ENCODE data around the gene CACNA1D. TPM values are rescaled to one million over a fixed set of nuclear protein-coding genes. Genes with fewer than 3 reads are reported as not detected.

The CACNA1D gene
- total RNA-seq, 1 donor from 2014 or later = 1.1 TPM

GRCh38 chr3:53860196-53860595 is 365.8 kb downstream of the CACNA1D start:
- no peak for TF ChIP-seq CTCF (IDR thresholded peaks at IDR 0.05; ENCODE audit: borderline replicate concordance)
- no peak for DNase-seq
- peak overlapping the region; percentile 5 for H3K27ac ChIP-seq (replicated peaks)
- no peaks in the 10 kb centered on the region for H3K27me3 ChIP-seq (ENCODE audit: low read depth)
- no peak overlapping the region for H3K4me3 ChIP-seq
- intact Hi-C loops (cut with micrococcal nuclease) = no loop called here
- no peaks in the 10 kb centered on the region for H3K9me3 ChIP-seq (replicated peaks)
- peaks cover 42% of the 10 kb centered on the region for H3K36me3 ChIP-seq
- H3K4me1 ChIP-seq = peaks cover 10% of the 10 kb centered on the region

- intact Hi-C loops (cut with micrococcal nuclease) = no loop called here
Measured at GRCh38 chr3:53862241-53862640, 367.8 kb downstream of the CACNA1D start.

GRCh38 chr3:53863145-53863544 is 368.7 kb downstream of the CACNA1D start:
- Histone ChIP-seq H3K4me3 (no peak overlapping the region), H3K9me3 (replicated peaks) (no peaks in the 10 kb centered on the region), H3K27me3 (ENCODE audit: low read depth) (no peaks in the 10 kb centered on the region), H3K27ac (replicated peaks) (no peak overlapping the region), H3K4me1 (peaks cover 10% of the 10 kb centered on the region), H3K36me3 (peaks cover 70% of the 10 kb centered on the region)
- intact Hi-C loops (cut with micrococcal nuclease) = no loop called here
- no peak for TF ChIP-seq CTCF (IDR thresholded peaks at IDR 0.05; ENCODE audit: borderline replicate concordance)
- no peak for DNase-seq

More at GRCh38 chr3:53862241-53862640, 367.8 kb downstream of the CACNA1D start:
- H3K4me3 ChIP-seq = no peak overlapping the region
- H3K27ac ChIP-seq (replicated peaks) = no peak overlapping the region
- TF ChIP-seq CTCF (IDR thresholded peaks at IDR 0.05; ENCODE audit: borderline replicate concordance) = no peak
- no peaks in the 10 kb centered on the region for H3K9me3 ChIP-seq (replicated peaks)
- peaks cover 61% of the 10 kb centered on the region for H3K36me3 ChIP-seq
- peaks cover 10% of the 10 kb centered on the region for H3K4me1 ChIP-seq
- DNase-seq = no peak
- H3K27me3 ChIP-seq (ENCODE audit: low read depth) = no peaks in the 10 kb centered on the region

Other genes with a start within 250 kb of the CACNA1D start
- 32.1 TPM for gene TKT, start 238.6 kb upstream of the CACNA1D start, total RNA-seq
- gene DCP1A, start 147.1 kb upstream of the CACNA1D start, total RNA-seq = 17.3 TPM